Fibroblast of lung (primary cell): ENCODE measurements around the gene TLCD2.

Experiments used
- EZH2 ChIP-seq: IDR thresholded peaks from 2 replicates; pipeline ENCODE4 v1.5.1; 2012; ENCODE audit warnings: low read length, control low read depth, mild to moderate bottlenecking; ENCODE audit errors: missing control alignments
- TF ChIP-seq, protein P1 (sequence below), 2 donors: IDR thresholded peaks in 1 of 2; conservative IDR thresholded peaks in 1 of 2; 1 replicate in 1 of 2; 2 replicates in 1 of 2; pipeline ENCODE4 v1.5.1; 2011 to 2012; ENCODE audit warnings: low read length in 2 of 2, control low read depth in 1 of 2, inconsistent platforms in 1 of 2, low read depth in 1 of 2, mild to moderate bottlenecking in 1 of 2

DNA sequence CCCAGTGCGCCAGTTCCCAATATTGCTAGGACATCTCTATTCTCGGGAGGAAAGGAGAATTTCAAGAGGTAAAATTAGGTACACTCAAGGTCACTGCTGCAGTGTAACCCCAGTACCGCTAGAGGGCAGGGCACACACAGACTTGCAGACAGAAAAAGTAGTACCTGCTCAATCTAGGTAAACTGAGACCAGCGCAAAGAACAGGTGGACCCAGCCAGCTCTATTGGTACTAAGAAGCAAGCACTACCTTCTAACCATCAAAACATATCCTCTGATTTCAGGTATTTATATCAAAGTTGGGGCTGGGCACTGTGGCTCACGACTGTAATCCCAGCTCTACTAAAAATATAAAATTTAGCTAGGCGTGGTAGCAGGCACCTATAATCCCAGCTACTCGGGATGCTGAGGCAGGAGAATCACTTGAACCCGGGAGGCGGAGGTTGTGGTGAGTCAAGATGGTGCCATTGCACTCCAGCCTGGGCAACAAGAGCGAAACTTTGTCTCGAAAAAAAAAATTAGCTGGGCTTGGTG lies 10.7 kb upstream of the TLCD2 start:
- TF ChIP-seq, protein P1, sequence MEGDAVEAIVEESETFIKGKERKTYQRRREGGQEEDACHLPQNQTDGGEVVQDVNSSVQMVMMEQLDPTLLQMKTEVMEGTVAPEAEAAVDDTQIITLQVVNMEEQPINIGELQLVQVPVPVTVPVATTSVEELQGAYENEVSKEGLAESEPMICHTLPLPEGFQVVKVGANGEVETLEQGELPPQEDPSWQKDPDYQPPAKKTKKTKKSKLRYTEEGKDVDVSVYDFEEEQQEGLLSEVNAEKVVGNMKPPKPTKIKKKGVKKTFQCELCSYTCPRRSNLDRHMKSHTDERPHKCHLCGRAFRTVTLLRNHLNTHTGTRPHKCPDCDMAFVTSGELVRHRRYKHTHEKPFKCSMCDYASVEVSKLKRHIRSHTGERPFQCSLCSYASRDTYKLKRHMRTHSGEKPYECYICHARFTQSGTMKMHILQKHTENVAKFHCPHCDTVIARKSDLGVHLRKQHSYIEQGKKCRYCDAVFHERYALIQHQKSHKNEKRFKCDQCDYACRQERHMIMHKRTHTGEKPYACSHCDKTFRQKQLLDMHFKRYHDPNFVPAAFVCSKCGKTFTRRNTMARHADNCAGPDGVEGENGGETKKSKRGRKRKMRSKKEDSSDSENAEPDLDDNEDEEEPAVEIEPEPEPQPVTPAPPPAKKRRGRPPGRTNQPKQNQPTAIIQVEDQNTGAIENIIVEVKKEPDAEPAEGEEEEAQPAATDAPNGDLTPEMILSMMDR (conservative IDR thresholded peaks at IDR 0.05 in 1 of 2, IDR thresholded peaks at IDR 0.05 in 1 of 2; ENCODE audit: low read depth in 1 of 2, low read length in 2 of 2) = peak; percentile 99
- no peak for TF ChIP-seq EZH2
